ENCODE data around the gene MCF2L. TPM values are rescaled to one million over a fixed set of nuclear protein-coding genes. Genes with fewer than 3 reads are reported as not detected.

Gene MCF2L
- total and polyA plus RNA-seq, 9 of the 15 experiments (the other 6 are each of a cell fraction or from before 2014, with no cell fraction given), result 0.05 to 0.25 (median 0.18) TPM; not detected in 5

GRCh38 chr13:112987682-112988024, 18.6 kb downstream of the MCF2L start:
- H3K4me1 ChIP-seq (replicated peaks in 1 of 2; ENCODE audit: control insufficient read depth in 2 of 2, insufficient read depth in 2 of 2, low read length in 2 of 2), result no peaks in the 10 kb centered on the region; a peak in 2 of 5 replicates
- no peak overlapping the region for H3K4me3 ChIP-seq
- ChIA-PET POLR2A (no interaction called here), CTCF (ENCODE audit: low intra/inter-chr PET ratio) (no interaction called here)
- intact Hi-C loops (cut with micrococcal nuclease), result no loop called here
- H3K27me3 ChIP-seq (ENCODE audit: control insufficient read depth in 2 of 2, insufficient read depth in 2 of 2, low read length in 2 of 2), result peaks cover 16 to 77% of the 10 kb centered on the region in 2 experiments; a peak in 4 of 5 replicates
- no peak overlapping the region for H3K9ac ChIP-seq (ENCODE audit: insufficient read depth in 1 of 2, low read depth in 2 of 2, low read length in 2 of 2)
- BruUV-seq (replicated peaks), result no TSS peak
- FAIRE-seq (no peak), ATAC-seq (no peak), DNase-seq (ENCODE audit: extremely low read depth in 1 of 4, low spot score in 3 of 4) (no peak)
- WGBS (ENCODE audit: insufficient coverage, low coverage, missing lambda C conversion rate), result 0% methylated on average over 4 of the region's 7 CpGs
- no peaks in the 10 kb centered on the region for H3K36me3 ChIP-seq (ENCODE audit: control insufficient read depth, insufficient read depth, low read length)
- H3K9me1 ChIP-seq (ENCODE audit: control insufficient read depth, insufficient read depth, low read length), result no peaks in the 10 kb centered on the region
- no peak overlapping the region for H3K4me2 ChIP-seq (ENCODE audit: insufficient read depth, low read length)
- no peak overlapping the region for H2AFZ ChIP-seq (ENCODE audit: low read depth, low read length)
- in situ Hi-C loops (cut with MboI), result no loop called here
- no peaks in the 10 kb centered on the region for H3K9me3 ChIP-seq (replicated peaks; ENCODE audit: control insufficient read depth, insufficient read depth, low read depth, low read length)
- no peak for TF ChIP-seq SLC30A9 (CRISPR knock-in tag; IDR thresholded peaks at IDR 0.05)
- TF ChIP-seq ZNF79 (CRISPR knock-in tag; IDR thresholded peaks at IDR 0.05; ENCODE audit: low read depth), result no peak
- TF ChIP-seq DNMT1 (IDR thresholded peaks at IDR 0.05), result no peak
- no peak for TF ChIP-seq ZC3H11A (IDR thresholded peaks at IDR 0.05; ENCODE audit: low read depth, low read length)
- no peak for TF ChIP-seq ILF3 (IDR thresholded peaks at IDR 0.05; ENCODE audit: borderline replicate concordance)
- TF ChIP-seq ATF2 (CRISPR knock-in tag; IDR thresholded peaks at IDR 0.05), result no peak
- no peak for TF ChIP-seq HINFP (tag; conservative IDR thresholded peaks at IDR 0.05; ENCODE audit: low read depth)
- TF ChIP-seq ZKSCAN8 (CRISPR knock-in tag; IDR thresholded peaks at IDR 0.05), result no peak
- no peak for TF ChIP-seq KAT8 (IDR thresholded peaks at IDR 0.05; ENCODE audit: low read depth)
- TF ChIP-seq ZSCAN32 (CRISPR knock-in tag; IDR thresholded peaks at IDR 0.05), result no peak
- no peak for TF ChIP-seq GTF3C2 (IDR thresholded peaks at IDR 0.05; ENCODE audit: borderline replicate concordance, extremely low read depth, insufficient read length)
- TF ChIP-seq TBP (optimal IDR thresholded peaks at IDR 0.05; ENCODE audit: low read depth, low read length), result no peak
- TF ChIP-seq MLX (CRISPR knock-in tag; conservative IDR thresholded peaks at IDR 0.05), result no peak
- TF ChIP-seq MIER1 (IDR thresholded peaks at IDR 0.05; ENCODE audit: low read depth), result no peak
- H4K20me1 ChIP-seq (replicated peaks; ENCODE audit: control insufficient read depth, insufficient read depth, low read length), result no peaks in the 10 kb centered on the region; the same call in 1 of the 2 replicates
- H3K79me2 ChIP-seq (ENCODE audit: control insufficient read depth, insufficient read depth, low read length), result no peaks in the 10 kb centered on the region
- H3K27ac ChIP-seq (ENCODE audit: extremely low read depth, low read depth, low read length), result no peak overlapping the region

All from K562 (cell line).